Measurements from ENCODE around the gene TYROBP.
A peak's percentile ranks its signal among the peaks of the same experiment; 100 is the strongest.
"Not testable (repeated sequence)": the region's sequence is repeated elsewhere in the genome, so short reads cannot be mapped to it uniquely, and the experiment has no call there.

TYROBP gene

DNA sequence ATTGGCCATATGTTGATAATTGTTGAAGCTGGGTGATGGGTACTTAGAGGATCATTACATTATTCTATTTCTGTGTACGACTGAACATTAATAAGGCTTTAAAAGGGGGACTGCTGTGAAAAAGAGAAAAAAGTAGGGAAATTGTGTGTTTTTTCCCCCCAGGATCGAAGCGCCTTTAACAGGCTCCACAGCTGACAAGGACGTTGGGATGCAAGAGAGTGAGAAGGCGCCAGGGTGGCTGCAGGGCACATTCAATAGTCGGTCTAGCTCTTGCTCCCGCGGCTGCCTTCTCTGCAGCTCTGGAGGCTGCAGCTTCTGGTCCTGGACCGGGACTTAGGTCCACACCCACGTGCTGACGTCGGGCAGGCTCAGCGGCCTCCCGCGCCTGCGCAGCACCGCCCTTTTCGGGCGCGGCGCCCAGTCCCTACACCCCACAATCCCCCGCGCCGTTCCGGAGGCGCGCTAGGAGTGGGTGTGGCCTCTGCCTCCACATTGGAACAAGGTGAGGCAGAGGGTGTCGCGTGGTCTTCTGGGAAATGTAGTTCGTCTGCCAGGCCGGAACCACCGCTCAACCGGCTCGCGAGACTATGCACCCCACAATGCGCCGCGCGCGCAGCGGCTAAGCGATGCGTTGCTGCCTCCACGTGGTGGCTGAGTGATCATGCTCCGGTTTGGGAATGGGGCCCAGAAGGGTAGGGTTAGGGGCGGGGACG, 23.2 kb upstream of the TYROBP start:
- DNase-seq, result peak; percentile 99

DNA sequence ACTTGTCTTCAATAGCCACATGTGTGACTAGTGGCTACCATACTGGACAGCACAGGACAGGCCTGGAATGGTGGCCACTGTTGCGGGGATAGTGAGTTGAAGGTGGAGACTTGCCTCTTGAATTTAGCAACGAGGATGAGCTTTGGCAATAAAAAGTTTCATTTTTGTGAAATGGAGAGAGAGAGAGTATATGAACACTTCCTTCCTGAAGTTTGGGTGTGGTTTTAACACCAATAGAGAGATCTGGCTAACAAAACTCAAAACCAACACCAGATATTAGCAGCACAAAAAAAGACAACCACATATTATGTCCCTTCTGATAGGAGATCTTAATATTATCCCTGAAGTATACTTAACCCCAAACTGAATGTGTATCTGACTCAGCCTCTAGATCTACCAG, 21.8 kb upstream of the TYROBP start:
- DNase-seq, result no peak

DNA sequence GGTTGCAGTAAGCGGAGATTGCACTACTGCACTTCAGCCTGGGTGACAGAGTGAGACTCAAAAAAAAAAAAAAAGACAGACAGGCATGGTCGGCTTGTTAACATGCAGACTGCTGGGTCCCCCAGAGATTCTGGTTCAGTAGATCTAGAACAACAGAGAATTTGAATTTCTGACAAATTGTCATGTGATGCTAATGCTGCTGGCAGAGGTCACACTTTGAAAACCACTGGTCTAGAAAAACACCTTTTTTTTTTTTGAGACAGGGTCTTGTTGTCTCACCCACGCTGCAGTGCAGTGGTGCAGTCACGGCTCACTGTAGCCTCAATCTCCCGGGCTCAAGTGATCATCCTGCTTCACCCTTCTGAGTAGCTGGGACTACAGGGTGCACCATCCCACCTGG, 20.4 kb upstream of the TYROBP start:
- DNase-seq, result no peak

DNA sequence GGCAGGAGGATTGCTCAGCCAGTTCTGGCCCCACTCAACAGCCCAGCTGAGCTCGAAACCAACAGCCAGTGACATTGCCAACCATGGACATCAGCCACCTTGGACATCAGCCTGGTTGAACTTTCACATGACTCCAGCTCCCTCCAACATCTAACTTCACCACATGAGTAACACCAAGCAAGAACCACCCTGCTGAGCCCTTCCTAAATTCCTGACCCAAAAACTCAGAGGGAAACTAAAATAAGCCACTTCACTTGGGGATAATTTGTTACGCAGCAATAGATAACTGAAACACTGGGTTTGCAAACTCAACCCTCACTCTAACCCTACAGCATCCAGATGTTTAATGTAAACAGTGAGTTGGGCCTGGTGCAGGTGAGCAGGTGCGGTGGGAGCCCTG, 17.4 kb upstream of the TYROBP start:
- no peak for DNase-seq

DNA sequence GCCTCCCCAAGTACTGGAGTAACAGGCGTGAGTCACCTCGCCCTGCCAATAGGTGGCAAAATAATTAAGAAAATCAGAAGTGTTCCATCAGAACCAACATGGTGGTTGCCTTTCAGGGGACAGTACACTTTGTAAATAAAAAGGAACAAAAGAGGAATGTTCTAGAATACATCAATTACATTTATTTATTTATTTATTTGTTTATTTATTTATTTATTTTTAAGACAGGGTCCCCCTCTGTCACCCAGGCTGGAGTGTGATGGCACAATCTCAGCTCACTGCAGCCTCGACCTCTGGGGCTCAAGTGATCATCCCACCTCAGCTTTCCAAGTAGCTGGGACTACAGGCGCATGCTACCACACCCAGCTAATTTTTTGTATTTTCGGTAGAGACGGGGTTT, 12.9 kb upstream of the TYROBP start:
- no peak for DNase-seq

DNA sequence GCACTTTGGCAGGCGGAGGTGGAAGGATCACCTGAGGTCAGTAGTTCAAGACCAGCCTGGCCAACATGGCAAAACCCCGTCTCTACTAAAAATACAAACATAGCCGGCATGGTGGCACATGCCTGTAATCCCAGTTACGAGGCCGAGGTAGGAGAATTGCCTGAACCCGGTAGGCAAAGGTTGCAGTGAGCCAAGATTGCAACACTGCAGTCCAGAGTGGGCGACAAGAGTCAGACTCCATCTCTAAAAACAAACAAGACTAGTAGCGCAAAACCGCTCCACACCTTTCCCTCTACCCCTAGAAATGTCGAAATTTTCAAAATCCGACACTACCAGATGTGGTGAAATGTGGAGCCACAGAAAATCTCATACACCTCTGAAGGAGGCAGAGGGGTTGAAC, 11.2 kb upstream of the TYROBP start:
- no peak for DNase-seq

DNA sequence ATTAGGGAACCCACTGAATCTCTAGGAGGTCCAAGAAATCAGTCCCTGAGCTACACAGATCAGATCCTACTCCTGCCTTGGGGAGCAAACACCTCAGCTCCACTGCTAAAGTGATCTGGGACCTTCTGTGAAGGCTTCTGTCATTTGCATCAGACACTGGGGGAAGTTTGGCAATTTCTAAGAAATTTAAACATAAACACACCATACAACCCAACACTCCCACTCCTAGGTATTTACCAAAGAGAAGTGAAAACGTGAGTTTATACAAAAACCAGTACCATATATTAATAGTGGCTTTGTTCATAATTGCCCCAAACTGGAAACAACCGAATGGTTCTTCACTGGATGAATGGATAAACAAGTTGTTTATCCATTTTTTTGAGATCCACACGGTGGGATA, 7.3 kb upstream of the TYROBP start:
- no peak for DNase-seq

DNA sequence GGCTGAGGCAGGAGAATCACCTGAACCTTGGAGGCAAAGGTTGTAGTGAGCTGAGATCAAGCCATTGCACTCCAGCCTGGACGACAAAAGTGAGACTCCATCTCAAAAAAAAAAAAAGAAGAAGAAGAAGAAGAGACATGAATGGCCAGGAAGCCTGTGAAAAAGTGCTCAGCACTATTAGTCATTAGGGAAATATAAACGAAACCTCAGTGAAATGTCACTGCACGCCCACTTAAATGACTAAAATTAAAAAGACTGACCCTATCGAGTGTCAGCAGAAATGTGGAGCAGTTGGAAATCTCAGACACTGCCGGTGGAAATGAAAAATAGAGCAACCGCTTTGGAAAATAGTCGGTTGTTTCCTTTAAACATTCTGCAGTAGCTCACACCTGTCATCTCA, 5.5 kb upstream of the TYROBP start:
- no peak for DNase-seq

DNA sequence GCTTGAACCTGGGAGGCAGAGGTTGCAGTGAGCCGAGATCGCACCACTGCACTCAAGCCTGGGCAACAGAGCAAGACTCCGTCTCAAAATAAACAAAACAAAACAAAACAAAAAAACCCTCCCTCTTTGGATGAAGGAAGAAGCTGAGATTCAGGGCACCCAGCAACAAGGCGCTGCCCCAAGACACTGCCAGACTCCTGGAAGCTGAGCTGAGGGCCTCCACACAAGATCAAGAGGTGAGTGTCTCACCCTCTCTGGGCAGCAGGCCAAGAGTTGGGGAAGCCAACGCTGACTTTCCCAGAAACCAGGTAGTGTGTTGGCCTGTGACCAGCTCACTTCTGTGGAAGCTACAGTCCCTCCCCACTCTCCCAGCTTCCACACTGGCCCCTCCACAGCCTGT, 3.7 kb upstream of the TYROBP start:
- peak; percentile 53 for DNase-seq

DNA sequence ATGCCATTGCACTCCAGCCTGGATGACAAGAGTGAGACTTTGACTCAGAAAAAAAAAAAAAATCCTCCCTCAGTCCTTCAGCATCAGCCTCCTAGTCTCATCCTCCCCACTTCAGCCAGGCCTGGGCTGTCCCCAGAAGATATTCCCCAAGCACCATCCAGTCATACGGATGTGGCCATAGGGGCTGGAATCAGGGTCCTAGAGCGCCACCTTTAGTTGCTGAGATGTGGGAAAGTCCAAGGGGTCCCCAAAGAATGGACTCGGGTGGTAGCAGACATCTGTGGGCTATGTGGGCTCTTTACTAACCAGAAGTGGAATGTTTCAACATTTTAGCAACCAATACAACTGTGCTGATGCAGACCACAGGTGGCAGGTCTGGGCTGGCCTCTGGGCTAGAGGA, 3.1 kb upstream of the TYROBP start:
- DNase-seq, result no peak

DNA sequence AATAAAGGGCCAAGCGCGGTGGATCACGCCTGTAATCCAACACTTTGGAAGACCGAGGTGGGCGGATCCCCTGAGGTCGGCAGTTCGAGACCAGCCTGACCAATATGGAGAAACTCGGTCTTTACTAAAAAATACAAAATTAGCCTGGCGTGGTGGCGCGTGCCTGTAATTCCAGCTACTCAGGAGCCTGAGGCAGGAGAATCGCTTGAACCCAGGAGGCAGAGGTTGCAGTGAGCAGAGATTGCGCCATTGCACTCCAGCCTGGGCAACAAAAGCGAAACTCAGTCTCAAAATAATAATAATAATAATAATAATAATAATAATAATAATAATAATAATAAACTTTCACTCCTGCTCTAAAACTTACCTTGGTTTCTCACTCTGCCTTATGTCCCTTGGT, 2.3 kb upstream of the TYROBP start:
- DNase-seq, result not testable (repeated sequence)

DNA sequence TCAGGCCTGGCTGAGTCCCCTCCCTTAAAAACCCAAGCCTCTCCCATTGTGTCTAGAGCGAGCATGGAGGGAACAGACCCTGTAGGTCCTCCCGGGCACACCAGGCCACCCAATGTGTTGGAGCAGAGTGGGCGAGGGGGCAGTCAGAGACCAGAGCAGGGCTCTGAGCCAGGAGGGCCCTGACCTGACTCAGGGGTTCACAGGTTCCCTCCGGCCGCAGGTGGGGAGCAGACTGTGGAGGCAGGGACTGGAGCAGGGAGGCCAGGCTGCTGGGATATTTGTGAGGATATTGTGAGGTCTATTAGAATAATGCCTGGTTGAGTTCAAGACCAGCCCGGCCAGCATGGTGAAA, 1.6 kb upstream of the TYROBP start:
- no peak for DNase-seq

DNA sequence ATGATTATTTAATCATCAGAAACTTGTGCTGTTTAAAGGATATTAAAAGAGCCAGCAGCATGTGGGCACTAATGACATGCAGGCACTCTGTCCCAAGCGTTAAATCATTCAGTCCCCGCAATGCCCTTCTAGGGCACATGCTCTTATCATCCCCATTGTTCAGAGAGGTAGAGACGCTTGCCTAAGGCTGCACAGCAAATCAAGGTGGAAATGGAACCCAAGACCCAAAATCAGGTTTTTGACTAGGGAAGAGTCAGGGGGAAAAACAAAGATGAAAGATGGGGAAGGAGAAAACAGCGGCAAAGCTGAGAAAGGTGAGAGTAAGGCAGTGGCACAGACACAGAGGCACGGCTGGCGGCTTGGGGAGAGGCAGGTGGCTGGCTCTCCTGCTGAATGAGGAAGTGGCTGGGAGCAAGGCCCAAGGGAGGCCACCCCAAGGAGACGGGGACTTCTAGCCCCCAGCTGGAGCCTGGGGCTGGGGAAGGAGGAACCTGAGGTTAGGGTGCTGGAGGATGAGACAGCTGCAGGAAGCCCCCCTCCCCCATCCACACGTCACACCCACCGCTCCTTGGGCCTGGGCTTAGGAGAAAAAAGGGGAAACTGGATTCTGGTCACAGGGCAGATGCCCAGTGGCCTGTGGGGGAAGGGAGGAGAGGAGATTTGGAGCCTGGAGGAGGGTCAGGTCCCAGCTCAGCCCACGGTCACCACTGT, 1.0 kb upstream of the TYROBP start:
- DNase-seq, result peak; percentile 45

DNA sequence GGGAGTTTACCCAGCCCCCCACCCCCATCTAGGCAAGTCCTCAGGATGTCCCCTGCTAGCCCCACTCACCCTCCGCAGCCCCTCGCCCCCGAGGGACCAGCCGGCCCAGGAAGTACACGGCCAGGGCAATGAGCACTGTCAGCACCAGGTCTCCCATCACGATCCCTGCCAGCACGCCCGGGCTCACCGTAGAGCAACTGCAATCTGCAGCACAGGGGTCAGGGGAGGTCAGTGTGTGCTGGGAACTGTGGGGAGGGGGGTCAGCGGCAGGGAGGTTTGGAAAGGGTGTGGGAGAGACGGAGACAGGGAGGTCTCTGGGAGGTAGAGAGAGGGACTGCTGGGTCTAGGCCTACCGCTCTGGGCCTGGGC, 734 bp downstream of the TYROBP start:
- no peak for DNase-seq

DNA sequence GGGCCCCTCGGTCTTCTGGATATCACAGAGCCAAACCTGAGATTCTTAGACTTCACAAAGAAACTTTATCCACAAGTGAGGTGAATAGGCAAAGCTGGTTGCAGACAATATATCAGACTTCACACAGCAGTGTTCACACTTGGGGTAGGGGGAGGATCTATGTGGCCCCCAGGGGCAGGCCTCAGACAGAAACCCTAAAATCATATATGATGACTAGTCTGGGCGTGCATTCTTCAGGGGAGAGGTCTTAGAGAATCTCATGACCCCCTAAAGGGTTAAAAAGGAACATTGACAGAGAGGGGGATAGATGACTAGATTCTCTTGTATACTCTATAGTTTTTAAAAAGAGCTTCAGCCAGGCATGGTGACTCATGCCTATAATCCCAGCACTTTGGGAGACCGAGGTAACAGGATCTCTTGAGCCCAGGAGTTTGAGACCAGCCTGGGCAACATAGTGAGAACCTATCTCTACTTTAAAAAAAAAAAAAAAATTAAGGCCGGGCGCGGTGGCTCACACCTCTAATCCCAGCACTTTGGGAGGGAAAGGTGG, 2.8 kb downstream of the TYROBP start:
- DNase-seq, result no peak

DNA sequence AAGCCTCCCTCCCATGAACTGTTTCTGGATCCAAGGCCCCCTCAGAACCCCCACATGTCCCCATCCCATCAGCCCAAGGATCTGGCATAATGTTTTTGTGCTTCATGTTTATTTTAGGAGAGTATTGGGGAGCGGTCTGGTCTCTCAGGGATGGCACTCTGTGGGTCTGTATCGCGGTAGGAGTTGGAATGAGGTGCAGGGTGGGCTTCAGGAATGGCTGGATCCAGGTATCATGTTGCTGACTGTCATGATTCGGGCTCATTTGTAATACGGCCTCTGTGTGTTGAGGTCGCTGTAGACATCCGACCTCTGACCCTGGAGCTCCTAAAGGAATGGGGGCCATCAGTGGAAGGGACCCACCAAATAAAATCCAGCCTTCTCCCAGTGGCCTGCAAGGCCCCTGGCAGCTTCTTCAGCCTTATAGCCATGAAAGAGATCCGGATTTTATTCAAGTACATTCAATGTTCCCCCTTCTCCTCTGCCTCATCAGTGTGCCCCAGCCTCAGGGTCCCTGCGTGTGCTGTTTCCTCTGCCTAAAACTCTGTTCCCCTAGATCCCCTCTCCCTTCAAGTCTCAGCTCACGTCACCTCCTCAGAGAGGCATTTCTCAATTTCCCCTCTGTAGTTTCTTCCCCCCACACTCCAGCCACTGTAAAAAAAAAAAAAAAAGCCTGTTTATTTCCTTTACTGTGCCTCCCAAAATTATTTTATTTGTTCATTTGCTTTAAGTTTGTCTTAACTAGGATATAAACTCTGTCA, 3.6 kb downstream of the TYROBP start:
- no peak for DNase-seq

DNA sequence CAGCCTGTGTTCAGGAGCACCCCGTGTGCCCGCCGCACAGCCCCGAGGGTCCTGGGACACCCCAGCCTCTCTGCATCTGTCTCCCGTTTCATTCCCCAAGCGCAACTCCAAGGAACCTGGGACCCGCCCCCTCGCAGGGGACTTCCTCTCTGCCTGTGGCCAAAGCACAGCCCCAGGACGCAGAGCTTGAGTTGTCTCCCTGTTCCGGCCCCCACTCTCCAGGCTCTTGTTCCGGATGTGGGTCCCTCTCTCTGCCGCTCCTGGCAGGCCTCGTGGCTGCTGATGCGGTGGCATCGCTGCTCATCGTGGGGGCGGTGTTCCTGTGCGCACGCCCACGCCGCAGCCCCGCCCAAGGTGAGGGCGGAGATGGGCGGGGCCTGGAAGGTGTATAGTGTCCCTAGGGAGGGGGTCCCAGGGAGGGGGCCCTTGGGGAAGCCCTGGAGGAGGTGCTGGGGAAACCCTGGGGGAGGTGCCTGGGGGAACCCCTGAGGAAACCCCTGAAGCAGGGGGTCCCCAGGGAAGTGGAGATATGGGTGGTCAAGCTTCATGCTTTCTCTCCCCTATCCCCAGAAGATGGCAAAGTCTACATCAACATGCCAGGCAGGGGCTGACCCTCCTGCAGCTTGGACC, 4.4 kb downstream of the TYROBP start:
- peak; percentile 93 for DNase-seq

DNA sequence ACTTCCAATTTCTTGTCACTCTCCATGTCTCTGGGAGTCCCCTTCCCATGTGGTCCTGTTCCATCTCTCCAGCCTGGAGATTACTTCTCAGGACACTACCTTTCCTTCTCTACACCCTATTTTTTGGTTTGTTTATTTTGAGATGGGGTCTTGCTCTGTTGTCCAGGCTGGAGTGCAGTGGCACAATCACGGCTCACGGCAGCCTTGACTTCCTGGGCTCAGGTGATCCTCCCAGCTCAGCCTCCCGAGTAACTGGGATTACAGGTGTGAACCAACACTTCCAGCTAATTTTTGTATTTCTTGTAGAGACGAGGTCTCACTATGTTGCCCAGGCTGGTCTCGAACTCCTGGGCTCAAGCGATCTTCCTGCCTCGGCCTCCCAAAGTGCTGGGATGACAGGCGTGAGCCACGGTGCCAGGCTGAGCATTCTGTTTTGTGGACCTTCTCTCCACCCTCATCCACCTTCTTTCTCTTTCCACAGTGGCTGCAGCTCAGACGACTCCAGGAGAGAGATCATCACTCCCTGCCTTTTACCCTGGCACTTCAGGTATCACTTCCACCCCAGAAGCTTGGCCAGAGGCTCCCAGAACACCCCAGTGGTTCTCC, 5.1 kb downstream of the TYROBP start:
- no peak for DNase-seq

DNA sequence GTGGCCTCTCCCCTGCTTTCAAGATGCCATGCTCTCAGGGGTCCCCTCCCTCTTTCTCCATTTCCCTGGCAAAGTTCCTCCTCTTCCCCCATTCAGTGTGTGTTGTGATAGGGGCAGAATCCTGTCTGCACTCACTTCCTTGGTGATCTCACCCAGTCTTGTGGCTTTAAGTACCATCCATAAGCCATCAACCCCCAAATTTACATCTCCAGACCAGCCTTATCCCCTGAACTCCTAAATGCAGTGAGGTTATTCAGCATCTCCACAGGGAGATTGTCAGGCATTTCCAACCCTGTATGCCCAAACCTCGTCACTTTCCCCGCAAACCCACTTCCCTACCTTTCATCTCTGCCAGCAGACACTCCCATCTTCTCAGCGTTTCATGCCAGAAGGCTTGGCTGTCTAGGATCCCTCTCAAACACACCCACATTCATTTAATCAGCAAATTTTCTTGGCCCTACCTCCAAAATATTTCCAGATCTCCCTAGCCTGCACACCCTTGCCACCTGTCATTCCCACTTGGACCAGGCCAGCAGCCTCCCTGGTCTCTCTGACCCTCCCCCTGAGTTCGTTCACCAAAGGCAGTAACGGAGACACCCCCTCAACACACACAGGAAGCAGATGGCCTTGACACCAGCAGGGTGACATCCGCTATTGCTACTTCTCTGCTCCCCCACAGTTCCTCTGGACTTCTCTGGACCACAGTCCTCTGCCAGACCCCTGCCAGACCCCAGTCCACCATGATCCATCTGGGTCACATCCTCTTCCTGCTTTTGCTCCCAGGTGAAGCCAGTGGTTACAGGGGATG, 6.0 kb downstream of the TYROBP start, which contains the start of gene HCST:
Gene HCST, plus strand, starts transcription at position 676 of the 808 bp plus-strand sequence. Its CDS starts 65 bp downstream, at position 741.
- peak; percentile 55 for DNase-seq

DNA sequence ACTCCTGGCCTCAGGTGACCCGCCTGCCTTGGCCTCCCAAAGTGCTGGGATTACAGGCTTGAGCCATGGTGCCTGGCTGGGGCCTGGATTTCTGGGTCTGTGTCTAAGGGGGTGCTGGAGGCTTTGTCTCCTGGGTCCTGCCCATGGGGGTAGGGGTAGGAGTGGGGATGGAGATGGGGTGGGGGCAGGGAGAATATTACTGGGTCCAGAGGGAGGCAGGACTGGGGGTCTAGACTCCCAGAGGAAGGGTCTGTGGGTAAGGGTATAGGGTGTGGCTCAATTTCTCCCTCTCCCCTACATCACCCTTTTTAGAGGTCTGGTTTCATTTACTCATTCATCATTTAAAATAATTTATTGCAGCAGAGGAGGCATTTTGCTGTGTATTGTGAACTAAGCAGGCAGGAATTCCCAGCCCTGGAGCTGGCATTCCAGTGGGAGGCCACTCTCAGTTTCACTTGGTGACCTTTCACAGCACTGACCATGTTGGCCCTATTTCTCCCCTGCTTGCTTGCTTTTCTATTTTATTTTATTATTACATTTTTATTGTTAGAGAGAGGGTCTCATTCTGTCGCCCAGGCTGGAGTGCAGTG, 6.9 kb downstream of the TYROBP start:
- no peak for DNase-seq

DNA sequence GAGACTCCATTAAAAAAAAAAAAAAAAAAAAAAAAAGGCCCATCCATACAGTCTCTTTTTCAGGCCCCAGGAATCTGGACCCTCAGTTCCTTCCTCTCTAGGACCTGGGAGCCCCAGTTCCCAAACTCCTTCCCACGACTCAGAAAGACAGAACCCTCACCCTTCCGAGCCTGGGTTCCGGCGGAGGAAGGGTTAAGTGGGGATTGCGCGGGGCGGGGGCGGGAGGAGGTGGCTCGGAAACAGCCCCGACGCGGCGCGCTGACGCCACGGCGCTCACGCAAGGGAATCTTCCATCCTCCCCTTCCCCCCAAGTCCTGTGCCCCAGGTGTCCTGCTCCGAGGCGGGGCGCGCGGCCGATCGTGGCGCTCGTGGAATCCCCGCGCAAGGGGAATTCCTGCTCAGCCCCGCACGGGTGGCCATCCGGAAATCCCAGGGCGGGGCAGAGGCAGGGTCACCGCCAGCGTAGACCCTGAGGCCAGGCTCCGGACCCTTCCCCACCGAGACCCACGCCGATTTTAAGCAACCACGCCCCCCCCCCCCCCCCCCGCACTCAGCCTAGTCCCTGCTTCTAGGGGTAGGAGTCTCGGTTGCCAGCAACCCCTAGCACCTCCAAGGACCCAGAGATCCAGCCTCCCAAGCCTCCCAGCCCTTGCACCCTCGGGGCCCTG, 8.4 kb downstream of the TYROBP start:
- DNase-seq, result peak; percentile 91
